OCI-LY3 (cell line): Measurements from ENCODE around the gene GRK1.

Source experiments
- CTCF ChIP-seq: fragments of 200-600, 300-600 bp; sonication (generic); IDR thresholded peaks from 2 replicates; pipeline ENCODE4 v1.5.1; 2014; ENCODE audit warnings: antibody characterized with exemption, low read length, low read depth
- EZH2phosphoT487 ChIP-seq: fragments of 200-600 bp; shearing (Covaris generic); IDR thresholded peaks from 2 replicates; pipeline ENCODE4 v1.6.1; 2018; ENCODE audit warnings: antibody characterized with exemption, mixed run types, low read depth

DNA sequence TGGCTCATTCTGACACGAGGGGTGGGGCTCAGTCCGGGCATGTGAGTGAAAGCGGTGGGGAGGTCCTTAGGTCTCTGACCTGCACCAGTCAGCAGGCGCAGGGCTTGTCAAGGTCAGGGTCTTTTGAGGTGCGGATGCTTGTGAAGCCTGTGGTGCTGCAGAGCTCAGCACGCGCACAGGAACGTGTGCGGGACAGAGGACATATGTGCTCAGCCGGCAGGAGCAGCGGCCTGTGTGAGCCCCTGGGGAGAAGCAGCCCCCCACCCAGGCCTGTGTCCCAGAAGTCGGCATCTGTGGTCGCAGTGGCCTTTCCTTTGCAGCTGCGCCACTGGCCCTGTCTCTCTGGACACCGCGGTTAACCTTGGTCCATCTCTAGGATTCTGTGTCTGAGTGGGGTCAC lies 39.9 kb upstream of the GRK1 start:
- TF ChIP-seq CTCF (no peak), EZH2phosphoT487 (no peak)
